ENCODE results near the gene TRIM25.

- TF ChIP-seq, protein P1, sequence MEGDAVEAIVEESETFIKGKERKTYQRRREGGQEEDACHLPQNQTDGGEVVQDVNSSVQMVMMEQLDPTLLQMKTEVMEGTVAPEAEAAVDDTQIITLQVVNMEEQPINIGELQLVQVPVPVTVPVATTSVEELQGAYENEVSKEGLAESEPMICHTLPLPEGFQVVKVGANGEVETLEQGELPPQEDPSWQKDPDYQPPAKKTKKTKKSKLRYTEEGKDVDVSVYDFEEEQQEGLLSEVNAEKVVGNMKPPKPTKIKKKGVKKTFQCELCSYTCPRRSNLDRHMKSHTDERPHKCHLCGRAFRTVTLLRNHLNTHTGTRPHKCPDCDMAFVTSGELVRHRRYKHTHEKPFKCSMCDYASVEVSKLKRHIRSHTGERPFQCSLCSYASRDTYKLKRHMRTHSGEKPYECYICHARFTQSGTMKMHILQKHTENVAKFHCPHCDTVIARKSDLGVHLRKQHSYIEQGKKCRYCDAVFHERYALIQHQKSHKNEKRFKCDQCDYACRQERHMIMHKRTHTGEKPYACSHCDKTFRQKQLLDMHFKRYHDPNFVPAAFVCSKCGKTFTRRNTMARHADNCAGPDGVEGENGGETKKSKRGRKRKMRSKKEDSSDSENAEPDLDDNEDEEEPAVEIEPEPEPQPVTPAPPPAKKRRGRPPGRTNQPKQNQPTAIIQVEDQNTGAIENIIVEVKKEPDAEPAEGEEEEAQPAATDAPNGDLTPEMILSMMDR (IDR thresholded peaks at IDR 0.05; ENCODE audit: control extremely low read depth in 1 of 3, insufficient read depth in 1 of 3, low read depth in 1 of 3, low read length in 3 of 3) = no peak
- TF ChIP-seq PHF8 (conservative IDR thresholded peaks at IDR 0.05; ENCODE audit: low read depth, low read length) (no peak), HDAC2 (IDR thresholded peaks at IDR 0.05; ENCODE audit: borderline replicate concordance in 1 of 2, low read depth in 2 of 2, low read length in 2 of 2) (no peak), SP2 (IDR thresholded peaks at IDR 0.05; ENCODE audit: low read length) (no peak), GABPA (IDR thresholded peaks at IDR 0.05; ENCODE audit: borderline replicate concordance, insufficient read depth, low read length) (no peak), POLR2AphosphoS5 (IDR thresholded peaks at IDR 0.05; ENCODE audit: low read depth, low read length) (no peak), POLR2A (IDR thresholded peaks at IDR 0.05; ENCODE audit: control extremely low read depth in 1 of 2, low read depth in 2 of 2, low read length in 2 of 2) (no peak), EZH2 (IDR thresholded peaks at IDR 0.05; ENCODE audit: low read depth, low read length, severe bottlenecking) (no peak), ATF3 (IDR thresholded peaks at IDR 0.05; ENCODE audit: insufficient read depth, low read depth, low read length) (no peak), YY1 (IDR thresholded peaks at IDR 0.05; ENCODE audit: low read depth, low read length) (no peak), E2F6 (IDR thresholded peaks at IDR 0.05) (no peak), TAF1 (IDR thresholded peaks at IDR 0.05; ENCODE audit: low read depth, low read length) (no peak)
- TF ChIP-seq, protein P2, sequence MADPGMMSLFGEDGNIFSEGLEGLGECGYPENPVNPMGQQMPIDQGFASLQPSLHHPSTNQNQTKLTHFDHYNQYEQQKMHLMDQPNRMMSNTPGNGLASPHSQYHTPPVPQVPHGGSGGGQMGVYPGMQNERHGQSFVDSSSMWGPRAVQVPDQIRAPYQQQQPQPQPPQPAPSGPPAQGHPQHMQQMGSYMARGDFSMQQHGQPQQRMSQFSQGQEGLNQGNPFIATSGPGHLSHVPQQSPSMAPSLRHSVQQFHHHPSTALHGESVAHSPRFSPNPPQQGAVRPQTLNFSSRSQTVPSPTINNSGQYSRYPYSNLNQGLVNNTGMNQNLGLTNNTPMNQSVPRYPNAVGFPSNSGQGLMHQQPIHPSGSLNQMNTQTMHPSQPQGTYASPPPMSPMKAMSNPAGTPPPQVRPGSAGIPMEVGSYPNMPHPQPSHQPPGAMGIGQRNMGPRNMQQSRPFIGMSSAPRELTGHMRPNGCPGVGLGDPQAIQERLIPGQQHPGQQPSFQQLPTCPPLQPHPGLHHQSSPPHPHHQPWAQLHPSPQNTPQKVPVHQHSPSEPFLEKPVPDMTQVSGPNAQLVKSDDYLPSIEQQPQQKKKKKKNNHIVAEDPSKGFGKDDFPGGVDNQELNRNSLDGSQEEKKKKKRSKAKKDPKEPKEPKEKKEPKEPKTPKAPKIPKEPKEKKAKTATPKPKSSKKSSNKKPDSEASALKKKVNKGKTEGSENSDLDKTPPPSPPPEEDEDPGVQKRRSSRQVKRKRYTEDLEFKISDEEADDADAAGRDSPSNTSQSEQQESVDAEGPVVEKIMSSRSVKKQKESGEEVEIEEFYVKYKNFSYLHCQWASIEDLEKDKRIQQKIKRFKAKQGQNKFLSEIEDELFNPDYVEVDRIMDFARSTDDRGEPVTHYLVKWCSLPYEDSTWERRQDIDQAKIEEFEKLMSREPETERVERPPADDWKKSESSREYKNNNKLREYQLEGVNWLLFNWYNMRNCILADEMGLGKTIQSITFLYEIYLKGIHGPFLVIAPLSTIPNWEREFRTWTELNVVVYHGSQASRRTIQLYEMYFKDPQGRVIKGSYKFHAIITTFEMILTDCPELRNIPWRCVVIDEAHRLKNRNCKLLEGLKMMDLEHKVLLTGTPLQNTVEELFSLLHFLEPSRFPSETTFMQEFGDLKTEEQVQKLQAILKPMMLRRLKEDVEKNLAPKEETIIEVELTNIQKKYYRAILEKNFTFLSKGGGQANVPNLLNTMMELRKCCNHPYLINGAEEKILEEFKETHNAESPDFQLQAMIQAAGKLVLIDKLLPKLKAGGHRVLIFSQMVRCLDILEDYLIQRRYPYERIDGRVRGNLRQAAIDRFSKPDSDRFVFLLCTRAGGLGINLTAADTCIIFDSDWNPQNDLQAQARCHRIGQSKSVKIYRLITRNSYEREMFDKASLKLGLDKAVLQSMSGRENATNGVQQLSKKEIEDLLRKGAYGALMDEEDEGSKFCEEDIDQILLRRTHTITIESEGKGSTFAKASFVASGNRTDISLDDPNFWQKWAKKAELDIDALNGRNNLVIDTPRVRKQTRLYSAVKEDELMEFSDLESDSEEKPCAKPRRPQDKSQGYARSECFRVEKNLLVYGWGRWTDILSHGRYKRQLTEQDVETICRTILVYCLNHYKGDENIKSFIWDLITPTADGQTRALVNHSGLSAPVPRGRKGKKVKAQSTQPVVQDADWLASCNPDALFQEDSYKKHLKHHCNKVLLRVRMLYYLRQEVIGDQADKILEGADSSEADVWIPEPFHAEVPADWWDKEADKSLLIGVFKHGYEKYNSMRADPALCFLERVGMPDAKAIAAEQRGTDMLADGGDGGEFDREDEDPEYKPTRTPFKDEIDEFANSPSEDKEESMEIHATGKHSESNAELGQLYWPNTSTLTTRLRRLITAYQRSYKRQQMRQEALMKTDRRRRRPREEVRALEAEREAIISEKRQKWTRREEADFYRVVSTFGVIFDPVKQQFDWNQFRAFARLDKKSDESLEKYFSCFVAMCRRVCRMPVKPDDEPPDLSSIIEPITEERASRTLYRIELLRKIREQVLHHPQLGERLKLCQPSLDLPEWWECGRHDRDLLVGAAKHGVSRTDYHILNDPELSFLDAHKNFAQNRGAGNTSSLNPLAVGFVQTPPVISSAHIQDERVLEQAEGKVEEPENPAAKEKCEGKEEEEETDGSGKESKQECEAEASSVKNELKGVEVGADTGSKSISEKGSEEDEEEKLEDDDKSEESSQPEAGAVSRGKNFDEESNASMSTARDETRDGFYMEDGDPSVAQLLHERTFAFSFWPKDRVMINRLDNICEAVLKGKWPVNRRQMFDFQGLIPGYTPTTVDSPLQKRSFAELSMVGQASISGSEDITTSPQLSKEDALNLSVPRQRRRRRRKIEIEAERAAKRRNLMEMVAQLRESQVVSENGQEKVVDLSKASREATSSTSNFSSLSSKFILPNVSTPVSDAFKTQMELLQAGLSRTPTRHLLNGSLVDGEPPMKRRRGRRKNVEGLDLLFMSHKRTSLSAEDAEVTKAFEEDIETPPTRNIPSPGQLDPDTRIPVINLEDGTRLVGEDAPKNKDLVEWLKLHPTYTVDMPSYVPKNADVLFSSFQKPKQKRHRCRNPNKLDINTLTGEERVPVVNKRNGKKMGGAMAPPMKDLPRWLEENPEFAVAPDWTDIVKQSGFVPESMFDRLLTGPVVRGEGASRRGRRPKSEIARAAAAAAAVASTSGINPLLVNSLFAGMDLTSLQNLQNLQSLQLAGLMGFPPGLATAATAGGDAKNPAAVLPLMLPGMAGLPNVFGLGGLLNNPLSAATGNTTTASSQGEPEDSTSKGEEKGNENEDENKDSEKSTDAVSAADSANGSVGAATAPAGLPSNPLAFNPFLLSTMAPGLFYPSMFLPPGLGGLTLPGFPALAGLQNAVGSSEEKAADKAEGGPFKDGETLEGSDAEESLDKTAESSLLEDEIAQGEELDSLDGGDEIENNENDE (IDR thresholded peaks at IDR 0.05; ENCODE audit: insufficient replicate concordance, low read length) = no peak
Observed at GRCh38 chr17:56948491-56948890, 34.6 kb upstream of the TRIM25 start.

Data from H1 (cell line).